AG09319 (cell line): Measurements from ENCODE around the gene MACO1.
"Not testable (repeated sequence)": the region's sequence is repeated elsewhere in the genome, so short reads cannot be mapped to it uniquely, and the experiment has no call there.

Experiments
- DNase-seq: peaks from one replicate; pipeline ENCODE4 v3.0.0-alpha.2; 2010; ENCODE audit warnings: low read depth; ENCODE audit errors: extremely low read depth
- TF ChIP-seq, protein P1 (sequence below): IDR thresholded peaks from 2 replicates; pipeline ENCODE4 v1.5.1; 2011; ENCODE audit warnings: low read depth, mild to moderate bottlenecking, inconsistent platforms, low read length, moderate library complexity

MACO1 gene, protein sequence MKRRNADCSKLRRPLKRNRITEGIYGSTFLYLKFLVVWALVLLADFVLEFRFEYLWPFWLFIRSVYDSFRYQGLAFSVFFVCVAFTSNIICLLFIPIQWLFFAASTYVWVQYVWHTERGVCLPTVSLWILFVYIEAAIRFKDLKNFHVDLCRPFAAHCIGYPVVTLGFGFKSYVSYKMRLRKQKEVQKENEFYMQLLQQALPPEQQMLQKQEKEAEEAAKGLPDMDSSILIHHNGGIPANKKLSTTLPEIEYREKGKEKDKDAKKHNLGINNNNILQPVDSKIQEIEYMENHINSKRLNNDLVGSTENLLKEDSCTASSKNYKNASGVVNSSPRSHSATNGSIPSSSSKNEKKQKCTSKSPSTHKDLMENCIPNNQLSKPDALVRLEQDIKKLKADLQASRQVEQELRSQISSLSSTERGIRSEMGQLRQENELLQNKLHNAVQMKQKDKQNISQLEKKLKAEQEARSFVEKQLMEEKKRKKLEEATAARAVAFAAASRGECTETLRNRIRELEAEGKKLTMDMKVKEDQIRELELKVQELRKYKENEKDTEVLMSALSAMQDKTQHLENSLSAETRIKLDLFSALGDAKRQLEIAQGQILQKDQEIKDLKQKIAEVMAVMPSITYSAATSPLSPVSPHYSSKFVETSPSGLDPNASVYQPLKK

DNA sequence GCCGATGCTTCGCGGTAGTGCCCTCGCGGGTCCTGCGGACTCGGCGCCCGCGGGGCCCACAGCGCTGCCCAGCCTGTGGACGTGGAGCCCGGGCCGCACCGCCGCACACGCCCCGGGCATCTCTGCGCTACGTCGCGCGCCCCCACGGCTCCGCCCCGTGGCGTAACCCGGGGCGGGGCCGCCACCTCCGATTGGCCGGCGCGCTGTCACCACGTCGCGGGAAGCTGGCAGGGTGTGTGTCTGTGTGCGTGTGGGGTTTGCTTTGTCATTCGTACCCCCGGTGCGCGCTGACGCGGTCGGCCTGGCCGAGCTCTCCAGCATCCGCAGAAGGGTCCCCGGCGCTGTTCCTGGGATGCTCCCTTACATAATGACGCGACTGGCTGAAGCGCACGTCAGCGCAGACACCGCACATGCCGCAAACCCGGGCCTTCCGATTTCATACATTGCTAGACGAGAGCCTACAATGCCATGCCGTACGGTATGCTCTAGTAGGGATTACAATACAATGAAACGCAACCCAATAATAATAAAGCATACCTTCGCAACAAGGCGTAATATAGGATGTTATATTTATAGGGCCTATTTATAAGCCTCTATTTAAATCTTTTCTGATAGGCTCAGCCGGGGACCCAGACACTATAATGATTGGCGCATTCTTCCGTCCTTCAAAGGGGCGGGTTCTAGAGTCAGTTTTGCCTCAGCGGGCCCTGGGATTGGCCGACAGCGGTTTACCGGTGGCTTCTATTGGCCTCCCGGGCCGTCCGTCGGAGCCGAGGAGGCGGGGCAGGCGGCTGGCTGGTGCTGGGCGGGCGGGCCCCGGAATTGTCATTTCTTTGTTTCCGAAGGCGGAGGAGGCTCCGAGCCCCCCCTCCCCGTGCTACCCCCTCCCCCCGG, at the start of gene MACO1:
Gene MACO1, plus strand, starts transcription at position 825 of the 894 bp plus-strand sequence. CDS start 202 bp downstream, outside the sequence.
- TF ChIP-seq, protein P1, sequence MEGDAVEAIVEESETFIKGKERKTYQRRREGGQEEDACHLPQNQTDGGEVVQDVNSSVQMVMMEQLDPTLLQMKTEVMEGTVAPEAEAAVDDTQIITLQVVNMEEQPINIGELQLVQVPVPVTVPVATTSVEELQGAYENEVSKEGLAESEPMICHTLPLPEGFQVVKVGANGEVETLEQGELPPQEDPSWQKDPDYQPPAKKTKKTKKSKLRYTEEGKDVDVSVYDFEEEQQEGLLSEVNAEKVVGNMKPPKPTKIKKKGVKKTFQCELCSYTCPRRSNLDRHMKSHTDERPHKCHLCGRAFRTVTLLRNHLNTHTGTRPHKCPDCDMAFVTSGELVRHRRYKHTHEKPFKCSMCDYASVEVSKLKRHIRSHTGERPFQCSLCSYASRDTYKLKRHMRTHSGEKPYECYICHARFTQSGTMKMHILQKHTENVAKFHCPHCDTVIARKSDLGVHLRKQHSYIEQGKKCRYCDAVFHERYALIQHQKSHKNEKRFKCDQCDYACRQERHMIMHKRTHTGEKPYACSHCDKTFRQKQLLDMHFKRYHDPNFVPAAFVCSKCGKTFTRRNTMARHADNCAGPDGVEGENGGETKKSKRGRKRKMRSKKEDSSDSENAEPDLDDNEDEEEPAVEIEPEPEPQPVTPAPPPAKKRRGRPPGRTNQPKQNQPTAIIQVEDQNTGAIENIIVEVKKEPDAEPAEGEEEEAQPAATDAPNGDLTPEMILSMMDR = no peak
- peak; percentile 89 for DNase-seq

DNA sequence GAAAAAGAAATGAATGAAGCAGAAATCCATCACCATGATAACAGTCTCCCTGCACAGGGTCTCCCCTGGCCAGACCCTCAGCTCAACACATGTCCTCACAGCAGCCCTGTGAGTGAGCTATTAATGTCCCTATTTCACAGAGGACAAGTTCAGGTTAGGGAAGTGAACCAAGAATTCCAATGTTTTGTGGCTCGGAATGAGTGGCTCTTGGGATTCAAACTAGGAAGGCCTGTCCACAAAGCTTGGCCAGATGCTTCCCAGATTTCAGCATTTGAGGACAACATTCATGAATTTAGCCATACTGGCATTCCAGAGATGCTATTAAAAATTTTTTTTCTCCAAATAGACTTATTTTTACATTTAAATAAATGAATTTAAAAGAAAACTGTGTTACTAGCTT, 48.2 kb upstream of the MACO1 start:
- DNase-seq = not testable (repeated sequence)

DNA sequence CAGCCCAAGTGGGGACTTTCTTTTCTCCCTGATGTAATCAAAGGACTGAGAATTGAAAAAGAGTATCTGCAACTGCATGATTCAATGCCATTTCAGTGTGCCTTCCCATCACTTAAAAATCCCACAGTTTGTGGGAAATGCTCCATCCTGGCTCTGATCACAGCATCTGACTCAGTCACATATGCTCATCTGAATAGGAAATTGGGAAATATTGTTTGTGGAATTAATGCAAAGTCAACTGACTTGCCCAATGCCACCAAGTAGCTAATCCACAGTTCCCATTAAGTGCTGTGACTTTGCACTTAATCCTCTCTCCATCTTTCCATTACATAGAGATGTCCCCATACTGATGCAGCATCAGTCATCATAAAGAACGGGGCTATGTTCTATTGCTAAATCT, 47.6 kb upstream of the MACO1 start:
- DNase-seq = peak; percentile 61

DNA sequence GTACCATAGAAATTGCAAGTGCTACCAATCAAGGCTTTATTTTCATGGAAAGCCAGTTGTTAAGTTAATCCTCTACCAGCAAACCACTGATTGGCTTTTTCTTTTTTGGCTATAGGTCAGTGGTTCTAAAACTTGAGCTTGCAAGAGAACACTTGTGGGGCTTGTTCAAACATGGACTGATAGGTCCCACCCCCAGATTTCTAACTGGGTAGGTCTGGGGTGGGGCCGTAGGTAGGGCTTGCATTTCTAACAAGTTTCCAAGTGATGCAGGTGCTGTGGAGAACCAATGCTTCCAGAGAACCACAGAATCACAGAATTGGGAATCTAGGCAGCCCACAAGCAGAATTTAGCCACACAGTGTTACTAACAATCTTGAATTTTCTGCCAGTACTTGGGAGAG, 46.8 kb upstream of the MACO1 start:
- not testable (repeated sequence) for DNase-seq

DNA sequence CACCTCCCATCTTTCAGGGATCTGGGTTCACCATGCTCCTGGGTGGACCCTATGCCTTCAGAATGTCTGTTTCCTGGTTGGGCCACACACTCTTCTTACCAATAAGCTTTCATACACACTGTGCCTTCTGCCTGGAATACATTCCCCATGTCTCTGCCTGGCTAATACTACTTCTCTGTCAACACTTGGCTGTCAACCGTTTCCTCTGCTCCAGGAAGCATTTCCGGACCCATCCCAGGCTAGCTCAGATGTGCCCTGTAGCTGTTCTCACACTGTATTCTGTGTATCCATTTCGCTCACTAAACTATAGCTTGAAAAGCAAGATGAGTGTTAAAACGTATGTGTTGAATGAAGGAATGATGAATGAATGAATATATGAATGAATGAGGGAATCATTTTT, 43.6 kb upstream of the MACO1 start:
- not testable (repeated sequence) for DNase-seq

DNA sequence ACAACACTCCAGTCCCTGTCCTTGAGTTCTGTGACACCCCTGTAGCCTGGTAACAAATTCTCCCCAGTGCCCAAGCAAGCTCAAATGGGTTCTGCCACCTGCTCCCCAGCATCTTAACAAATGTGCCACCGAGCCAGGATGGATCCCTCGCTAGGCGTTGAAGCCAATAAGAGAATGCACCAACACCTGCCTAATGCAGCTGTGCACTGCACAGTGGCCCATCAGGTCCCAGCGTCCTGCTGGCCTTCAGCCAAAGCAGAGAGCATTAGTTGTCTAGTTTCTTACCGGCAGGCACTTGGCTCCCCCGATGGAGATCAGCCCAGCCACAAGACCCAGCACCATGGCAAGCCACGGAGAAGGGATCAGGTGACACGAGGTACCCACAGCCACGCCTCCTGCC, 42.0 kb upstream of the MACO1 start:
- DNase-seq = not testable (repeated sequence)

DNA sequence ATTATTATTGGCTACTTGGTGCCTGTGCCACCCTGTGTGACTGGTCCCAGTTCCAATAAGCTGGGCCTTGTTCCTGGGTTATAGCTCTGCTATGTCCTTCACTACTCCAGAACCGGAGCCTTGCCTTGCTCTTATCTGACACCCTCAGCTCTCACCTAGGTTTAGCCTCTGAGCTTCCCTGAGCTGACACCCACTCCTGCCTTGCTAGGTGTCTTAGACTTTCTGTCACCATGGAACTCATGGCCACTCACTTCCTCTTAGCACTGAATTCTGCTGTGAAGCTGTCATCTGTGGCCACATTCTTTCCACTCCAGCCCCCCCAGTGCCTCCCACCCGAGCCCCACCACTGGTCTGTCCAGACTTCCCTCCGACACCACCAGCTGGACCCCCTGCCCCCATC, 41.0 kb upstream of the MACO1 start:
- not testable (repeated sequence) for DNase-seq

DNA sequence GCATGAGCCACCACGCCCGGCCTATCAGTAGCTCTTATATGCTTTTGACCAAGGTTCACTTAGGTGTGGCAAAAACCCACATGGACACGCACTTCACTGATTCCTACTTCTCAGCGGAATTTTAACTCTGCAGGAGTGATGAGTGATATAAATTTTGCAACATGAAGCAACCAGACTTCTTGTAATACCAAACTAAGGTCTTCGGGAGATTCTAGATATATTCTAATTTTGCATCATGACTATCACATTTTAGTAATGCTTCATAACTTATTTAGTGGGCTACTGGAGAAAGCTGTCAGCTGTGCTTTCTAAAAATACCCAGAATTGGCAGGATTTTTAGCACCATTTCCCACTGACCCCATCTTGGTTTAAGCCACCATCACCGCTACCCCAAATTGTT, 37.9 kb upstream of the MACO1 start:
- TF ChIP-seq, protein P1 = no peak
- no peak for DNase-seq

DNA sequence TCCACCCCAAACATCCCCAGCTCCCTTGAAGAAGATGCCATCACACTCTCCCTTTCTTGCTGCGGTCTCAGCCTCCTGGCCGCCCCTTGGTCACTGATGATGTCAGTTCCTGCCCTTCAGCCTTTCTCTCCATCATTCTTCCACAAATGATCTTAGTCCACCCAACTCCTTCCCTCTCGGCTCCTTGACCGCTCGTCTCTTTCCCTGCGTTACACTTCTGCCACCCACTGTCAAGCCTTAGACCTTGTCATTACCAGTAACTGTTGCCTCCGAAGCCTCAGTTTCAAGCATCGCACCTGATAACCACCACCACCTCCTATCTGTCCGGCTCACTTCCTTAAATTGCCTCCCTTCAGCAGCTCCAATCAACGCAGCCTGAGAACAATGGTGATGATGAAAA, 33.1 kb upstream of the MACO1 start:
- not testable (repeated sequence) for DNase-seq

DNA sequence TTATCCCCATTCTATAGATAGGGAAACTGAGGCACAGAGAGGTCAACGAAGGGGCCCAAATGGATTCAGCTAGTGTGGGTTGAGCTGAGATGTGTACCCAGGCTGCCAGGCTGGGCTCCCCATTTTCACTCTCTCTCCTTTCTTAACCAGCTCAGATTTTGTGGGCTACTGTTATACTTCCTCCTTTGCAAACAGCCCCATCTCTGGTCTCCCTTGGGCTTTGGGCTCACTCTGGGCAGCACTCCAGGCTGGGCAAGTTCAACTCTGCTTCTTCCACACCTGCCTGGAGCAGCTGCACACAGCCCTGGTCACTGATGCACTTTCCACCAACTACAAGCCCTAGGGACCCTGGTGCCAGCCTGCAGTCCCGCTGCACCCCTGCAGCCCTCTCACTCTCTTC, 32.6 kb upstream of the MACO1 start:
- not testable (repeated sequence) for DNase-seq

DNA sequence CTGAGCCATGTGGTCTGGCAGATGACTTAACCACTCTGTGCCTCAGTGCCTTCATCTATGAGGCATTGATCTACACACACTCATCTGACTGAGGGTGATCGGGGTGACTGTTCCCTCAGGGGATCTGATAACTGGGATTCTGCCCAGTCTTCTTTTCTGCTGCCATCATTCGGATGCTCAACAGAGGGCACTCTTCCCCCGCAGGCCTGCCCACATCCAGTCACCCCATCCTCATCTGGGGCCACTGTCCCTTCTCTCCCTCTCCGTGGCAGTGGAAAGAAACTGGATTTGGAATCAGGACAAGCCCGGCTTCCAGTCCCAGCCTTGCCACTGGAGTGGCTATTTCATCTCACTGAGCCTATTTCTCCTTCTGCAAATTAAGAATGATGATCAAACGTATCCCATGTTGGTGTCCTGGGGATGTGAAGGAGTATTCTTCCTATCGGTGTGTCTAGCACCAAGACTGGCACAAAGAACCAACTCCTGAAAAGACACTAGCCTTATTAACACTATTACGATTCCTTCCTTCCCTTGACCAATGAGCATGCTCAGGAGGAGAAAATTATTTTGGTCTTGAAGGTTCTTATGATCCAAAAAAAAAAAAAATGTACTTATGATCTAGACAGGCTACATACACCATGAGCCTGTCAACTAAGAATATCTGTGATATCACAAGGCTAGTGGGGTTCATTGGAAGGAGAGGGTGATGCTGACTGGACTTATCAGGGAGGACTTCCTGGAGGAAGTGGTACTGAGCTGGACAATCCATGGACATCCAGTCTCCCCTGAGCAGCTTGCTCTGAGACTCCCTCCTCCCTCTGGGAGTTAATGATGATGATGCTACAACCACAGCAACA, 27.5 kb upstream of the MACO1 start:
- TF ChIP-seq, protein P1 = peak; percentile 14
- DNase-seq = not testable (repeated sequence)

DNA sequence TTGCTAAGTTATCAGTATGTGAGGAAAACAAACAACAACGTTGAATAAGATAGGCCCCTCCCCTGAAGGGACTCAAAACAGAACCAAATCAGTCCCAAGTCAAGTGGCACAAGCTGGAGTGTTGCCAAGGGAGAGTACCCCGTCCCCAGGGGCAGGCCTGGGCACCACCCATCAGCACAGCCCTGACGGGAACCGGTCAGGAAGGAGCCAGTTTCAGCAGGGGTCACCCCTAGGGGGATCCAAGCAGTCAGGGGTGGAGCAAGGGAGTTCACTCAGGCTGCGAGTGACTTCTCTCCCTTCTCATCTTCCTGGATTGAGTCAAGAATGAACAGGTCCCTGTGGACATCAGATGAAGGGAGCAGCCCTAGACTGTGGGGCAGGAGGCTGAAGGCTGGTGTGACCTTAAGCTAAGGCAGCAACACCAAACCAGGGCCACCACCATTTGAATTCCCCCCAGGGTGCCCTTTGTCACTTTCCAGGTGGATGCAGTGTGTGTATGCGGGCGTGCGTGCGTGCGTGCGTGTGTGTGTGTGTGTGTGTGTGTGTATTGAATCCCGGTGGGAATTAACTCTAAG, 24.9 kb upstream of the MACO1 start:
- DNase-seq = not testable (repeated sequence)

DNA sequence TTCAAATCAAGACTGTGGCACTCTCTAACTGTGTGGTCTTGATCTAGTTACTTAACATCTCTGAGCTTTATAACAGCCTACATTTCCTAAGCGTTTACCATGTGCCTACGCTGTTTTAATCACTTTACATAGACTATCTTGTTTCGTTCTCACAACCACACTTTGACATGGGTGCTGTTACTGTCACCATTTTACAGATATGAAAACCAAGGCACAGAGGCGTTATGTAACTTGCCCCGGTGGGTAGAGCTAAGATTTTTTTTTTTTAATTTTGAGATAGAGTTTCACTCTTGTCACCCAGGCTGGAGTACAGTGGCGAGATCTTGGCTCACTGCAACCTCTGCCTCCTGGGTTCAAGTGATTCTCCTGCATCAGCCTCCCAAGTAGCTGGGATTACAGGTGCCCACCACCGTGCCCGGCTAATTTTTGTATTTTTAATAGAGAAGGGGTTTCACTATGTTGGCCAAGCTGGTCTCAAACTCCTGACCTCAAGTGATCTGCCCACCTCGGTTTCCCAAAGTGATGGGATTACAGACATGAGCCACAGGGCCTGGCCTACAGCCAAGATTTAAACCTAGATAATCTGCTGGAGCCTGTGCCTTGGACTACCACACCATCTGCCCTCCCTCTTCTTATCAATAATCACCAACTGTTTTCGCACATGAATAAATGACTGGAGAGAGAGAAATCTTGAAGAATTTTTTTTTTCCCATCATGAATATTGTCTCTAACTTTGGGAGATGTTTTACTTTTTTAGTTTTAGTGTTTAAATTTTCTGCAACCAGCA, 20.9 kb upstream of the MACO1 start:
- not testable (repeated sequence) for DNase-seq

DNA sequence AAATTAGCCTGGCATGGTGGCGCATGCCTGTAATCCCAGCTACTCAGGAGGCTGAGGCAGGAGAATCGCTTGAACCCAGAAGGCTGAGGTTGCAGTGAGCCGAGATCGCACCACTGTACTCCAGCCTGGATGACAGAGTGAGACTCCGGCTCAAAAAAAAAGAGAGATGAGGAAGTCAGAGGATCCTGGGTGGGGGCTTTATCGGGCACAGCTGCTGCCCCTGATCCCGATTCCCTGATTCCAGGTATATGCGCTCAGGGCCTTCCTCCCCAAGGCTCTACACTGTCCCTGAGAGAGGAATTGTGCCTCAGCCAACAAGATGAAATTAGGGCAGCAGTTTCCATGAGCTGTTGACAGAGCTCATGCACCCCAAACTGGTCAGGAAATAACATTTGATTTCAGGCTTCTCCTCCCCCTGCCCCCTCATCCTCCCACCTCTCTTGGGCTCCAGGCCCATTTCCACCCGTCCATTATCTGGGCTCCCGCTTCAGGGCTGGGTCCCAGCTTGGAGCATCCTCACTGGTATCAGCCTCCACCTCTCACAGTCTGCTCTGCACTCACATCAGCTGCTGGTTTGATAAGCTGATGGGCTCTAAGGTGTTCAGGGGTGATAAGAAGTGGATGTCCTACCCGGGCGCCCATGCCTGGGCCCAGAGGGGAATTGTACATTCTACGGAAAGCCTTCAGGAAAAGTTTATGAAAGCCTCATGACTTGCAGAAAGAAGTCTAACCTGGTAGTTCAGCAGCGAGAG, 17.6 kb upstream of the MACO1 start:
- not testable (repeated sequence) for DNase-seq
